Measurements from ENCODE around the gene GPR15LG. TPM values are rescaled to one million over a fixed set of nuclear protein-coding genes. Genes with fewer than 3 reads are reported as not detected.
"Not testable (repeated sequence)": the region's sequence is repeated elsewhere in the genome, so short reads cannot be mapped to it uniquely, and the experiment has no call there.

GPR15LG gene
- total RNA-seq, 2 donors from 2014 or later: not detected

DNA sequence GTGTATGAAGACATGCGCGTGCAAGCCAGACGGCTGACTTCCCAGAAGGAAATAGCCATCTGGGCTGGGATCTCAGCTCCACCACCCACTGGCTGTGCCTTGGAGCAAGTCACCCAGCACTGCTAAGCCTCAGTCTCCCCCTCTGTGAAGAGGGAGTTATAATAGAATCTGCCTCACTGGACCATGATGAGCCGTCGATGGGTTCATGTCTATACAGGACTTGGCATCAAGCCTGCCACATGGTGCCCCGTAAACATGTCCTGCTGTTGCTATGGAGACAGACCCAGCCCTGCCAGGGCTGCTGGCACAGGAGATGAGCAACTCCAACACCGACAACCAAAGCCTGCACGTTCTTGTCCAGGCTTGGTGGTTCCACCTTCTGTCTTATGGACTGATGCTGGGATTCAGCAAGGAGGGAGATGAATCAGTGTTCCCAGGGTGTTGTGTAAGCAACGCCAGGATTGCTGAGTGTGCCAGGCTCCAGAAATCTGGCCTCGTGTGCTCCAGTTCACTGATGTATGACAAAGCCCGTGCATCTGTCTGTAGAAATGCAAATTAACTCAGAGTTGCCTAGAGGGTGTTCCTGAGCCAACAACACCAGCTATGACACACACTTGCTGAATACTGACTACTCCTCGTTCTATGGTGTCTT, 5.6 kb downstream of the GPR15LG start:
- Histone ChIP-seq H3K36me3 (no peaks in the 10 kb centered on the region), H3K27me3 (replicated peaks; ENCODE audit: insufficient read depth) (no peaks in the 10 kb centered on the region), H3K9me3 (no peaks in the 10 kb centered on the region), H3K4me3 (no peak overlapping the region), H3K27ac (no peak overlapping the region), H3K4me1 (ENCODE audit: control insufficient read depth in 1 of 2, low read depth in 2 of 2) (no peaks in the 10 kb centered on the region)
- TF ChIP-seq, protein P1, sequence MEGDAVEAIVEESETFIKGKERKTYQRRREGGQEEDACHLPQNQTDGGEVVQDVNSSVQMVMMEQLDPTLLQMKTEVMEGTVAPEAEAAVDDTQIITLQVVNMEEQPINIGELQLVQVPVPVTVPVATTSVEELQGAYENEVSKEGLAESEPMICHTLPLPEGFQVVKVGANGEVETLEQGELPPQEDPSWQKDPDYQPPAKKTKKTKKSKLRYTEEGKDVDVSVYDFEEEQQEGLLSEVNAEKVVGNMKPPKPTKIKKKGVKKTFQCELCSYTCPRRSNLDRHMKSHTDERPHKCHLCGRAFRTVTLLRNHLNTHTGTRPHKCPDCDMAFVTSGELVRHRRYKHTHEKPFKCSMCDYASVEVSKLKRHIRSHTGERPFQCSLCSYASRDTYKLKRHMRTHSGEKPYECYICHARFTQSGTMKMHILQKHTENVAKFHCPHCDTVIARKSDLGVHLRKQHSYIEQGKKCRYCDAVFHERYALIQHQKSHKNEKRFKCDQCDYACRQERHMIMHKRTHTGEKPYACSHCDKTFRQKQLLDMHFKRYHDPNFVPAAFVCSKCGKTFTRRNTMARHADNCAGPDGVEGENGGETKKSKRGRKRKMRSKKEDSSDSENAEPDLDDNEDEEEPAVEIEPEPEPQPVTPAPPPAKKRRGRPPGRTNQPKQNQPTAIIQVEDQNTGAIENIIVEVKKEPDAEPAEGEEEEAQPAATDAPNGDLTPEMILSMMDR (IDR thresholded peaks at IDR 0.05): no peak
- DNase-seq (ENCODE audit: low spot score): no peak
- ATAC-seq (ENCODE audit: insufficient number of reproducible peaks, low FRiP score, low read depth): no peak

DNA sequence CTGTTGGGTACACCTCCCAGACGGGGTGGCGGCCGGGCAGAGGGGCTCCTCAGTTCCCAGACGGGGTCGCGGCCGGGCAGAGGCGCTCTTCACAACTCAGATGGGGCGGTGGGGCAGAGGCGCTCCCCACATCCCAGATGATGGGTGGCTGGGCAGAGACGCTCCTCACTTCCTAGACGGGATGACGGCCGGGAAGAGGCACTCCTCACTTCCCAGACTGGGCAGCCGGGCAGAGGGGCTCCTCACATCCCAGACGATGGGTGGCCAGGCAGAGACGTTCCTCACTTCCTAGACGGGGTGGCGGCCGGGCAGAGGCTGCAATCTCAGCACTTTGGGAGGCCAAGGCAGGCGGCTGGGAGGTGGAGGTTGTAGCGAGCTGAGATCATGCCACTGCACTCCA, 6.8 kb downstream of the GPR15LG start:
- not testable (repeated sequence) for DNase-seq (ENCODE audit: low spot score); H3K27me3 ChIP-seq (replicated peaks; ENCODE audit: insufficient read depth); ATAC-seq (ENCODE audit: insufficient number of reproducible peaks, low FRiP score, low read depth); H3K27ac ChIP-seq; H3K36me3 ChIP-seq; H3K4me1 ChIP-seq (ENCODE audit: control insufficient read depth in 1 of 2, low read depth in 2 of 2); H3K4me3 ChIP-seq; H3K9me3 ChIP-seq

DNA sequence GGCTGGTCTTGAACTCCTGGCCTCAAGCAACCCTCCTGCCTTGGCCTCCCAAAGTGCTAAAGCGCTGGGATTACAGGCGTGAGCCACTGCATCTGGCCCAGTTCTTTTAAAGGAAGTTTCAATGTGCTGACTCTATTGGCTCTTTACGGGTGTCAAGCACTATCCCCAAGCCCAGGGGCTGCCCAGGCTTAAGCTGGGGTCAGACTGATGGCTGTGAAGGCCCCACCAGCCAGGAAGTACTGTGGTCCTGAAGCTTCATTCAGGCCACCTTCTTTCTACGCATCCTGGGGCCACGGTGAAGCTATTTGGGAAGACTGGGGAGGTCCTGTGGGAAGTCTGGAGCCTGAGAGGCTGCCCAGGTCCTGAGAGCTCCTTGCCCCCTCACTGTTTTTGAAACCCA, 8.0 kb downstream of the GPR15LG start:
- no peak overlapping the region for H3K27ac ChIP-seq
- no peak for ATAC-seq (ENCODE audit: insufficient number of reproducible peaks, low FRiP score, low read depth)
- H3K36me3 ChIP-seq: no peaks in the 10 kb centered on the region
- H3K27me3 ChIP-seq (replicated peaks; ENCODE audit: insufficient read depth): no peaks in the 10 kb centered on the region
- no peak overlapping the region for H3K4me3 ChIP-seq
- no peak for DNase-seq (ENCODE audit: low spot score)
- H3K9me3 ChIP-seq: no peaks in the 10 kb centered on the region
- TF ChIP-seq, protein P1 (IDR thresholded peaks at IDR 0.05): no peak
- H3K4me1 ChIP-seq (ENCODE audit: control insufficient read depth in 1 of 2, low read depth in 2 of 2): no peaks in the 10 kb centered on the region

DNA sequence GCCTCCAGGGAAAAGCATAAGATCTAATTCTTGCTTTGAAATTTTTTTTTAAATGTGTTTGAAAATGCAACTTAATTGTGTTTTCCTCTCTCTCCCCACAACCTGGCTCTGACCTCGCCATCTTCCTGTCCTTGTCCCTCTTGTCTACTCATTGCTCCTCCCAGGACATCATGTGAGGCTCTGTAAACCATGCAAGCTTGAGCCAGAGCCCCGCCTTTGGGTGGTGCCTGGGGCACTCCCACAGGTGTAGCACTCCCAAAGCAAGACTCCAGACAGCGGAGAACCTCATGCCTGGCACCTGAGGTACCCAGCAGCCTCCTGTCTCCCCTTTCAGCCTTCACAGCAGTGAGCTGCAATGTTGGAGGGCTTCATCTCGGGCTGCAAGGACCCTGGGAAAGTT, 10.9 kb downstream of the GPR15LG start:
- H3K27me3 ChIP-seq (replicated peaks; ENCODE audit: insufficient read depth): no peaks in the 10 kb centered on the region
- no peaks in the 10 kb centered on the region for H3K36me3 ChIP-seq
- no peak overlapping the region for H3K27ac ChIP-seq
- H3K9me3 ChIP-seq: no peaks in the 10 kb centered on the region
- ATAC-seq (ENCODE audit: insufficient number of reproducible peaks, low FRiP score, low read depth) (no peak), DNase-seq (ENCODE audit: low spot score) (no peak)
- TF ChIP-seq, protein P1 (IDR thresholded peaks at IDR 0.05): no peak
- no peaks in the 10 kb centered on the region for H3K4me1 ChIP-seq (ENCODE audit: control insufficient read depth in 1 of 2, low read depth in 2 of 2)
- no peak overlapping the region for H3K4me3 ChIP-seq

DNA sequence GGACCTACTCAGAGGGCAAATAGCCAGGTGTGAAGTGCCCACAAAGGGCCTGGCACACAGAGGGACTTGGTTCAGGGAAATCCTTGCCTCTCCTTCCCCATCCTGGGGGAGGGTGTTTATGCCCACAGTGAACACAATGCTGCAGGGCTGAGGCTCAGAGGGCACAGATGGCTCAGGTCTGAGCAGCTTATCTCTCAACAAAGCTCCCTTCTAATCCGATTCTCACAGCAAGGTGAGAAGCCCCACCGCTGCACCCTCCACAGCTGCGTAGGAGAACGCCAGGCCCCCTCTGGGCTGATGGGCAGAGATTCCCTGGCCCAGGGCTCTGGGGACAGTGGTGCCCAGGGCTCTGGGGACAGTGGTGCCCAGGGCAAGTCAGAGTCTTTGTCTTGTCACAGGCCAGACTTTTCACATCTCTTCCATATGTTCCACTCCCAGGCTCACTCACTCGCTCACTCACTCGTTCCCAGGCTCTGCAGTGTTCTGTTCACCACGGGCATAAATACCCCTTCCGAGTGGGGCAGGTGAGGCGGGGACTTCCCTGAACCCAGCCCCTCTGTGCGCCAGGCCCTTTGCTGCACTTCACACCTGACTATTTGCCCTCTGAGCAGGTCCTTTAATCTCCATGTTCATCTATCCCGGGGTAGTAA, 12.1 kb downstream of the GPR15LG start:
- Histone ChIP-seq H3K9me3 (no peaks in the 10 kb centered on the region), H3K36me3 (no peaks in the 10 kb centered on the region), H3K27me3 (replicated peaks; ENCODE audit: insufficient read depth) (no peaks in the 10 kb centered on the region), H3K4me1 (ENCODE audit: control insufficient read depth in 1 of 2, low read depth in 2 of 2) (no peaks in the 10 kb centered on the region), H3K27ac (no peak overlapping the region), H3K4me3 (no peak overlapping the region)
- no peak for DNase-seq (ENCODE audit: low spot score)
- no peak for ATAC-seq (ENCODE audit: insufficient number of reproducible peaks, low FRiP score, low read depth)
- TF ChIP-seq, protein P1 (IDR thresholded peaks at IDR 0.05): no peak

All from thoracic aorta (tissue), 2 donors.